ENCODE results near the gene ZCCHC12.

ZCCHC12 gene

GRCh38 chrX:118865231-118865630, 41.6 kb downstream of the ZCCHC12 start:
- in situ Hi-C loops (cut with HindIII; ENCODE audit: low sequenced_read_pairs), result no loop called here

GRCh38 chrX:118867251-118867650, 43.6 kb downstream of the ZCCHC12 start:
- in situ Hi-C loops (cut with HindIII; ENCODE audit: low sequenced_read_pairs), result no loop called here

GRCh38 chrX:118872102-118872566, 48.5 kb downstream of the ZCCHC12 start:
- in situ Hi-C loops (cut with HindIII; ENCODE audit: low sequenced_read_pairs), result no loop called here

All from endothelial cell of hepatic sinusoid (primary cell).